CD4-positive, alpha-beta memory T cell (primary cell): Measurements from ENCODE around the gene SPEN. TPM values are rescaled to one million over a fixed set of nuclear protein-coding genes. Genes with fewer than 3 reads are reported as not detected.
A peak's percentile ranks its signal among the peaks of the same experiment; 100 is the strongest.

Experiments used
- CTCF ChIA-PET: fragments of 350-600 bp; sonication (Branson Sonifier 250); formaldehyde crosslinking; loops from one replicate; lab custom pipeline; 2021; ENCODE audit warnings: inconsistent platforms; ENCODE audit not compliant: partially characterized antibody; lab: Charles Lee
- POLR2A ChIA-PET: fragments of 350-600 bp; sonication (Branson Sonifier 250); formaldehyde crosslinking; loops from one replicate; lab custom pipeline; 2021; ENCODE audit not compliant: partially characterized antibody; lab: Charles Lee
- DNase-seq, 5 donors: peaks; one replicate each; pipeline versions ENCODE4 v3.0.0 to v3.0.0-alpha.2; 2020 to 2022; ENCODE audit warnings: mixed read lengths in 1 of 5
- H3K27ac ChIP-seq: one replicate; pipeline ENCODE4 v1.7.0; 2013; ENCODE audit warnings: low read depth, low read length
- H3K27me3 ChIP-seq: 2 replicates; pipeline ENCODE4 v1.7.0; 2013; ENCODE audit warnings: mild to moderate bottlenecking, low read length, moderate library complexity; ENCODE audit not compliant: insufficient read depth
- H3K36me3 ChIP-seq: 2 replicates; pipeline ENCODE4 v1.7.0; 2013; ENCODE audit warnings: mild to moderate bottlenecking, low read length, moderate library complexity; ENCODE audit not compliant: insufficient read depth
- H3K4me1 ChIP-seq: 2 replicates; pipeline ENCODE4 v1.7.0; 2013; ENCODE audit warnings: mild to moderate bottlenecking, low read length, moderate library complexity; ENCODE audit not compliant: insufficient read depth
- H3K4me3 ChIP-seq, 2 donors: one replicate each; pipeline ENCODE4 v1.7.0; 2013; ENCODE audit warnings: low read length in 2 of 2, mild to moderate bottlenecking in 1 of 2
- H3K9me3 ChIP-seq, 2 donors: one replicate each; pipeline ENCODE4 v1.7.0; 2013; ENCODE audit warnings: low read length in 2 of 2, control low read depth in 1 of 2; ENCODE audit not compliant: control insufficient read depth in 1 of 2
- H3K27ac Mint-ChIP-seq, 7 donors: one replicate each; pipeline ENCODE4 v1.8.0; 2020 to 2021; ENCODE audit warnings: mixed read lengths in 7 of 7, mild to moderate bottlenecking in 6 of 7, inconsistent platforms in 3 of 7, moderate library complexity in 3 of 7
- H3K27me3 Mint-ChIP-seq, 2 donors: one replicate each; pipeline ENCODE4 v1.8.0; 2020 to 2021; ENCODE audit warnings: mixed read lengths in 2 of 2
- H3K36me3 Mint-ChIP-seq, 2 donors: one replicate each; pipeline ENCODE4 v1.8.0; 2020 to 2021; ENCODE audit warnings: mixed read lengths in 2 of 2, inconsistent platforms in 1 of 2, mild to moderate bottlenecking in 1 of 2
- H3K4me1 Mint-ChIP-seq, 4 donors: one replicate each; pipeline ENCODE4 v1.8.0; 2020 to 2021; ENCODE audit warnings: mixed read lengths in 4 of 4, mild to moderate bottlenecking in 1 of 4
- H3K4me3 Mint-ChIP-seq, 8 donors: one replicate each; pipeline ENCODE4 v1.8.0; 2020 to 2021; ENCODE audit warnings: mixed read lengths in 8 of 8, mild to moderate bottlenecking in 7 of 8, moderate library complexity in 6 of 8, inconsistent platforms in 3 of 8
- H3K9me3 Mint-ChIP-seq, 8 donors: one replicate each; pipeline ENCODE4 v1.8.0; 2020 to 2021; ENCODE audit warnings: mixed read lengths in 8 of 8, mild to moderate bottlenecking in 5 of 8, inconsistent platforms in 3 of 8, moderate library complexity in 1 of 8
- intact Hi-C: fragments of 100-400 bp; cut with micrococcal nuclease; formaldehyde crosslinking; loops from one replicate; pipeline ENCODE4 v1.15.1; 2023
- polyA plus RNA-seq, 2 donors: library from polyadenylated mRNA; unstranded; fragments of 300-500 nt; fragmentation: Illumina TruSeq; gene quantifications; one replicate each; pipeline ENCODE4 v1.2.3, GENCODE V29; 2021
- total RNA-seq, 2 experiments: library from RNA; stranded (reverse); gene quantifications; one replicate each; pipeline ENCODE4 v1.2.3, GENCODE V29; 2021

The SPEN gene
- total and polyA plus RNA-seq, 4 experiments from 2014 or later = 2.4 to 87.8 (median 62.4) TPM

- POLR2A ChIA-PET = interaction anchor here (0.6 to 0.8 kb wide), 2 partner anchors 16 to 30 kb away, joined by 3 read pairs; no protein-coding TSS in a partner anchor
- Histone ChIP-seq H3K4me1 (peaks cover 51% of the 10 kb centered on the region), H3K9me3 (no peaks in the 10 kb centered on the region), H3K27ac (no peak overlapping the region), H3K27me3 (no peaks in the 10 kb centered on the region), H3K4me3 (no peak overlapping the region), H3K36me3 (no peaks in the 10 kb centered on the region)
- peaks cover 21 to 65% (median 35%) of the 10 kb centered on the region in 4 donors for H3K4me1 Mint-ChIP-seq
- no peak overlapping the region for H3K4me3 Mint-ChIP-seq
- peak overlapping the region in 2 of 7 donors; percentile 32 to 43 for H3K27ac Mint-ChIP-seq
- intact Hi-C loops = no loop called here
- peaks cover 0 to 15% of the 10 kb centered on the region in 2 donors for H3K36me3 Mint-ChIP-seq
- DNase-seq = no peak
- CTCF ChIA-PET = no interaction called here
- H3K27me3 Mint-ChIP-seq = no peaks in the 10 kb centered on the region
- H3K9me3 Mint-ChIP-seq = peaks cover 0 to 3% (median 0%) of the 10 kb centered on the region in 8 donors
Measured at GRCh38 chr1:15852828-15853302, 5.4 kb downstream of the SPEN start.

DNA sequence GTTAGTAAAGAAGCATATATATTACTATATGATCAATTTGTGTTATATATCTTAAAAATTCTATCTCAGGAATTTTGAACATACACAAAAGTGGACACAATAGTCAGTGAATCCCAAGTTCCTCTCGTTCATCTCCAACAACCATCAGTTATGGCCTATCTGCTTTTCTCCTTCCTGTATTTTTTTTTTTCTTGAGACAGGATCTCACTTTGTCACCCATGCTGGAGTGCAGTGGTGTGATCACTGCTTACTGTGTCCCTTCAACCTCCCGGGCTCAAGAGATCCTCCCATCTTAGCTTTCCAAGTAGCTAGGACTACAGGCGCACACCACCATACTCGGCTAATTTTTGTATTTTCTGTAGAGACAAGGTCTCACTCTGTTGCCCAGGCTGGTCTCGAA lies 9.4 kb downstream of the SPEN start:
- no peak overlapping the region for H3K27ac ChIP-seq
- POLR2A ChIA-PET = interaction anchor here (1.1 kb wide), 1 partner anchor 8 kb away, joined by 4 read pairs; no protein-coding TSS in a partner anchor
- no peaks in the 10 kb centered on the region for H3K9me3 Mint-ChIP-seq
- H3K4me3 Mint-ChIP-seq = no peak overlapping the region
- no peaks in the 10 kb centered on the region for H3K27me3 Mint-ChIP-seq
- peak overlapping the region in 3 of 7 donors; percentile 29 to 61 (median 37) for H3K27ac Mint-ChIP-seq
- peaks cover 15 to 42% (median 28%) of the 10 kb centered on the region in 4 donors for H3K4me1 Mint-ChIP-seq
- H3K4me3 ChIP-seq = no peak overlapping the region
- intact Hi-C loops = no loop called here
- peaks cover 0 to 4% of the 10 kb centered on the region in 2 donors for H3K36me3 Mint-ChIP-seq
- peaks cover 50% of the 10 kb centered on the region for H3K4me1 ChIP-seq
- no peak for DNase-seq
- CTCF ChIA-PET = interaction anchor here (1.3 kb wide), 1 partner anchor 41 kb away, joined by 3 read pairs; no protein-coding TSS in a partner anchor
- H3K36me3 ChIP-seq = no peaks in the 10 kb centered on the region
- H3K9me3 ChIP-seq = no peaks in the 10 kb centered on the region
- H3K27me3 ChIP-seq = no peaks in the 10 kb centered on the region

DNA sequence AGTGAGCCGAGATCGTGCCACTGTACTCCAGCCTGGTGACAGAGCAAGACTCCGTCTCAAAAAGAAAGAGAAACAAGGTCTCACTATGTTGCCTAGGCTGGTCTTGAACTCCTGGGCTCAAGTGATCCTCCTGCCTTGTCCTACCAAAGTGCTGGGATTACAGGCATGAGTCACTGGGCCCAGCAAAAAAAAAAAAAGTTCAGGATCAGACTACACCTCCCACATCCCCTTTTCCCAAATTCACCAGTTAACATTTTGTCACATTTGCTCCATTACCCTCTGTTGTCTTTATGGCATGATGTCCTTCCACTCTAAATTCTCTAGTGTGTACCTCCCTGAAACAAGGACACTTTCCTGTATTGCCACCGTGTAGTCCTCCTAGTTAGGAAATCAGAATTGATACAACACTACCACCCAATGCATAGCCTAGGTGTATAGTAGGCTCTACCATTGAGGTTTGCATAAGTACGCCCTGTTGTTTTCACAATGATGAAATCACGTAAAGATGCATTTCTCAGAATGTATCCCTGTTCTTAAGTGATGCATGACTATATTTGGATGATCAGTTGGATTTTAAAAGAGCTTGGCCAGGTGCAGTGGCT lies 10.7 kb downstream of the SPEN start:
- intact Hi-C loops = no loop called here
- Histone ChIP-seq H3K36me3 (no peaks in the 10 kb centered on the region), H3K4me3 (no peak overlapping the region), H3K27ac (no peak overlapping the region), H3K9me3 (no peaks in the 10 kb centered on the region), H3K4me1 (peaks cover 42% of the 10 kb centered on the region), H3K27me3 (no peaks in the 10 kb centered on the region)
- Mint-ChIP-seq H3K27me3 (no peaks in the 10 kb centered on the region), H3K9me3 (no peaks in the 10 kb centered on the region), H3K27ac (peak overlapping the region in 3 of 7 donors; percentile 27 to 38 (median 37)), H3K4me1 (peaks cover 14 to 37% (median 27%) of the 10 kb centered on the region in 4 donors), H3K4me3 (peak overlapping the region in 6 of 8 donors; percentile 1 to 43 (median 25)), H3K36me3 (peaks cover 0 to 4% of the 10 kb centered on the region in 2 donors)
- ChIA-PET POLR2A (interaction anchor here (1.1 to 1.3 kb wide), 2 partner anchors 9 to 25 kb away, joined by 3 to 4 read pairs; no protein-coding TSS in a partner anchor), CTCF (interaction anchor here (1.3 to 2.4 kb wide), 2 partner anchors 43 kb away, joined by 3 to 9 read pairs; no protein-coding TSS in a partner anchor)
- DNase-seq = no peak

DNA sequence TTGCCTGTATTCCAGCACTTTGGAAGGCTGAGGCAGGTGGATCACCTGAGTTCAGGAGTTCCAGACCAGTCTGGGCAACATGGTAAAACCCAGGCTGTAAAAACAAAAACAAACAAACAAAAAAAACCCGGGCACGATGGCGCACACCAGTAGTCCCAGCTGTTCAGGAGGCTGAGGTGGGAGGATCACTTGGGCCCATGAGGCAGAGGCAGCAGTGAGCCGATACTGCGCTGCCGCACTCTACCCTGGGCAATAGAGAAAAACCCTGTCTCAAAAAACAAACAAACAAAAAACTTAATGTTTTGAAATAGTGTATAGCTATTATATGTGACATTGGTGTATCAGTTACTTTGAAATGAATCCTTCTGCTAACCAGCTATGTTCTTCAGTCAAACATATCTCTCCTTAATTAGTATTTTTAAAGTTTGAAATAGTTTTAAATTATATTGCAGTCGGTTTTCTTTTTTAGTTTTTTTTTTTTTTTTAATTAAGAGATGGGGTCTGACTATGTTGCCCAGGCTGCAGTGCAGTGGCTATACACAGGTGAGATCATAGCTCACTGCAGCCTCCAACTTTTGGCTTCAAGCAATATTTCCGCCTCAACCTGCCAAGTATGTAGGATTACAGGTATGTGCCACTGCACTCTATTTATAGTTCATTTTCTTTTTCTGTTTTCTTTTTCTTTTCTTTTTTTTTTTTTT lies 11.3 kb downstream of the SPEN start:
- H3K36me3 ChIP-seq = no peaks in the 10 kb centered on the region
- H3K9me3 ChIP-seq = no peaks in the 10 kb centered on the region
- no peak for DNase-seq
- peaks cover 18 to 43% (median 31%) of the 10 kb centered on the region in 4 donors for H3K4me1 Mint-ChIP-seq
- H3K4me3 ChIP-seq = no peak overlapping the region
- no peaks in the 10 kb centered on the region for H3K27me3 Mint-ChIP-seq
- H3K27ac ChIP-seq = no peak overlapping the region
- H3K27ac Mint-ChIP-seq = no peak overlapping the region
- H3K27me3 ChIP-seq = no peaks in the 10 kb centered on the region
- peaks cover 44% of the 10 kb centered on the region for H3K4me1 ChIP-seq
- peak overlapping the region in 2 of 8 donors; percentile 24 to 43 for H3K4me3 Mint-ChIP-seq
- no peaks in the 10 kb centered on the region for H3K9me3 Mint-ChIP-seq
- peaks cover 0 to 4% of the 10 kb centered on the region in 2 donors for H3K36me3 Mint-ChIP-seq
- ChIA-PET POLR2A (interaction anchor here (1.3 to 1.6 kb wide), 2 partner anchors 8 to 25 kb away, joined by 3 to 4 read pairs; no protein-coding TSS in a partner anchor), CTCF (interaction anchor here (2.4 kb wide), 1 partner anchor 43 kb away, joined by 9 read pairs; no protein-coding TSS in a partner anchor)
- intact Hi-C loops = no loop called here

DNA sequence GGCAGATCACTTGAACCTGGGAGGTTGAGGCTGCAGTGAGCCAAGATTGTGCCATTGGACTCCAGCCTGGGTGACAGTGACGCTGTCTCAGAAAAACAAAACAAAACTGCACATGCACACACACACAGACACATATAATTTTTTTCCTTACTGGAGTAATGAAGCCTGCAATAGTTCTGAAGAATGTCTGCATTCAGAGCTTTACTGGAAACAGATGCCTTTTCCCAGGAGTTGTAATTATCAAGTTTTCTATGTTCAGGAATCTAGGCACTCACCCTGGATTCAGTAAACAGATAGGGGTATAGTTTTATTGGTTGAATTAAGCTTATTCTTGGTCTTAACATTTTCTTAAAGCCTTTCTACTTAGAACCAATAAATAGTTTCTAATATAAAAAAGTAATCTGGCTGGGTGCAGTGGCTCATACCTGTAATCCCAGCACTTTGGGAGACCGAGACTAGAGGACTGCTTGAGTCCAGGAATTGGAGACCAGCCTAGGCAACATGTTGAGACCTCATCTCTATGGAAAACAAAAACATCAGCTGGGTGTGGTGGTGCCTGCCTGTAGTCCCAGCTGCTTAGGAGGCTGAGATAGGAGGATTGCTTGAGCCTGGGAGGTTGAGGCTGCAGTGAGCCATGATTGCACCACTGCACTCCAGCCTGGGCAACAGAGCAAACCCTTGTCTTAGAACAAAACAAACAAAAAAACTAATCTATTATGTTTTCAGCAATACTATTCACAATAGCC lies 15.8 kb downstream of the SPEN start:
- Histone ChIP-seq H3K36me3 (no peaks in the 10 kb centered on the region), H3K9me3 (no peaks in the 10 kb centered on the region), H3K4me3 (no peak overlapping the region), H3K27me3 (no peaks in the 10 kb centered on the region), H3K27ac (no peak overlapping the region), H3K4me1 (peaks cover 31% of the 10 kb centered on the region)
- intact Hi-C loops = no loop called here
- no peaks in the 10 kb centered on the region for H3K9me3 Mint-ChIP-seq
- CTCF ChIA-PET = interaction anchor here (1.4 kb wide), 1 partner anchor 48 kb away, joined by 3 read pairs; no protein-coding TSS in a partner anchor
- peaks cover 26 to 52% (median 38%) of the 10 kb centered on the region in 4 donors for H3K4me1 Mint-ChIP-seq
- H3K4me3 Mint-ChIP-seq = no peak overlapping the region
- H3K27me3 Mint-ChIP-seq = no peaks in the 10 kb centered on the region
- H3K36me3 Mint-ChIP-seq = peaks cover 0 to 4% of the 10 kb centered on the region in 2 donors
- POLR2A ChIA-PET = no interaction called here
- no peak for DNase-seq
- H3K27ac Mint-ChIP-seq = no peak overlapping the region

- peaks cover 0 to 3% of the 10 kb centered on the region in 2 donors for H3K36me3 Mint-ChIP-seq
- H3K9me3 ChIP-seq = no peaks in the 10 kb centered on the region
- H3K4me1 Mint-ChIP-seq = peaks cover 32 to 63% (median 48%) of the 10 kb centered on the region in 4 donors
- H3K9me3 Mint-ChIP-seq = no peaks in the 10 kb centered on the region
- no peak for DNase-seq
- peaks cover 33% of the 10 kb centered on the region for H3K4me1 ChIP-seq
- H3K27me3 Mint-ChIP-seq = no peaks in the 10 kb centered on the region
- H3K27me3 ChIP-seq = no peaks in the 10 kb centered on the region
- ChIA-PET POLR2A (interaction anchor here (1.3 to 1.5 kb wide), 2 partner anchors 15 to 33 kb away, joined by 4 to 8 read pairs; no protein-coding TSS in a partner anchor), CTCF (interaction anchor here (1.4 to 1.5 kb wide), 2 partner anchors 52 to 75 kb away, joined by 3 to 6 read pairs; no protein-coding TSS in a partner anchor)
- intact Hi-C loops = no loop called here
- H3K36me3 ChIP-seq = no peaks in the 10 kb centered on the region
- H3K27ac ChIP-seq = no peak overlapping the region
- H3K4me3 ChIP-seq = no peak overlapping the region
- no peak overlapping the region for H3K27ac Mint-ChIP-seq
- peak overlapping the region in 1 of 8 donors; percentile 15 for H3K4me3 Mint-ChIP-seq
Measured at GRCh38 chr1:15866721-15867201, 19.3 kb downstream of the SPEN start.
